GM18502 (cell line): Measurements from ENCODE around the gene L3MBTL1.

Experiments used
- ATAC-seq: cut with Tn5 transposase; IDR thresholded peaks from one replicate; pipeline ENCODE4 v1.9.1; 2021; ENCODE audit warnings: mild to moderate bottlenecking; ENCODE audit not compliant: unreplicated experiment, poor library complexity

The L3MBTL1 gene

GRCh38 chr20:43554369-43554768 is 46.9 kb downstream of the L3MBTL1 start:
- ATAC-seq: no peak

- ATAC-seq: no peak
Measured at GRCh38 chr20:43558412-43559146, 51.1 kb downstream of the L3MBTL1 start, which contains the start of gene SGK2. Gene SGK2, plus strand, starts transcription at chr20:43559027. Its CDS starts 7,469 bp downstream, at chr20:43566496.

GRCh38 chr20:43559147-43559987 is 51.9 kb downstream of the L3MBTL1 start:
- no peak for ATAC-seq

- no peak for ATAC-seq
Measured at GRCh38 chr20:43560974-43561373, 53.5 kb downstream of the L3MBTL1 start.

- ATAC-seq: no peak
Measured at GRCh38 chr20:43563429-43563828, 55.9 kb downstream of the L3MBTL1 start.

- no peak for ATAC-seq
Measured at GRCh38 chr20:43563991-43564390, 56.5 kb downstream of the L3MBTL1 start.

- ATAC-seq: no peak
Measured at GRCh38 chr20:43564455-43564854, 57.0 kb downstream of the L3MBTL1 start.

GRCh38 chr20:43564993-43565757 is 57.7 kb downstream of the L3MBTL1 start:
- ATAC-seq: no peak

GRCh38 chr20:43565758-43566104 is 58.2 kb downstream of the L3MBTL1 start:
- ATAC-seq: no peak

- no peak for ATAC-seq
Measured at GRCh38 chr20:43567477-43567876, 60.0 kb downstream of the L3MBTL1 start.

- ATAC-seq: no peak
Measured at GRCh38 chr20:43568706-43569105, 61.2 kb downstream of the L3MBTL1 start.

- ATAC-seq: no peak
Measured at GRCh38 chr20:43569282-43569681, 61.8 kb downstream of the L3MBTL1 start.

- ATAC-seq: no peak
Measured at GRCh38 chr20:43570496-43570895, 63.0 kb downstream of the L3MBTL1 start.

- no peak for ATAC-seq
Measured at GRCh38 chr20:43571310-43571709, 63.8 kb downstream of the L3MBTL1 start.

- ATAC-seq: no peak
Measured at GRCh38 chr20:43571771-43572170, 64.3 kb downstream of the L3MBTL1 start.

GRCh38 chr20:43572891-43573290 is 65.4 kb downstream of the L3MBTL1 start:
- no peak for ATAC-seq

GRCh38 chr20:43576108-43576507 is 68.6 kb downstream of the L3MBTL1 start:
- ATAC-seq: no peak

GRCh38 chr20:43579861-43580793 is 72.6 kb downstream of the L3MBTL1 start:
- ATAC-seq: no peak

GRCh38 chr20:43583133-43583864 is 75.8 kb downstream of the L3MBTL1 start:
- no peak for ATAC-seq
